ENCODE measurements around the gene SPNS2.

GRCh38 chr17:4510618-4510941 is 11.9 kb downstream of the SPNS2 start:
- TF ChIP-seq EZH2 (IDR thresholded peaks at IDR 0.05; ENCODE audit: low read length, unreplicated experiment) (no peak), EZH2phosphoT487 (IDR thresholded peaks at IDR 0.05; ENCODE audit: borderline replicate concordance, low read length) (no peak)
- TF ChIP-seq, protein P1, sequence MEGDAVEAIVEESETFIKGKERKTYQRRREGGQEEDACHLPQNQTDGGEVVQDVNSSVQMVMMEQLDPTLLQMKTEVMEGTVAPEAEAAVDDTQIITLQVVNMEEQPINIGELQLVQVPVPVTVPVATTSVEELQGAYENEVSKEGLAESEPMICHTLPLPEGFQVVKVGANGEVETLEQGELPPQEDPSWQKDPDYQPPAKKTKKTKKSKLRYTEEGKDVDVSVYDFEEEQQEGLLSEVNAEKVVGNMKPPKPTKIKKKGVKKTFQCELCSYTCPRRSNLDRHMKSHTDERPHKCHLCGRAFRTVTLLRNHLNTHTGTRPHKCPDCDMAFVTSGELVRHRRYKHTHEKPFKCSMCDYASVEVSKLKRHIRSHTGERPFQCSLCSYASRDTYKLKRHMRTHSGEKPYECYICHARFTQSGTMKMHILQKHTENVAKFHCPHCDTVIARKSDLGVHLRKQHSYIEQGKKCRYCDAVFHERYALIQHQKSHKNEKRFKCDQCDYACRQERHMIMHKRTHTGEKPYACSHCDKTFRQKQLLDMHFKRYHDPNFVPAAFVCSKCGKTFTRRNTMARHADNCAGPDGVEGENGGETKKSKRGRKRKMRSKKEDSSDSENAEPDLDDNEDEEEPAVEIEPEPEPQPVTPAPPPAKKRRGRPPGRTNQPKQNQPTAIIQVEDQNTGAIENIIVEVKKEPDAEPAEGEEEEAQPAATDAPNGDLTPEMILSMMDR (conservative IDR thresholded peaks at IDR 0.05; ENCODE audit: low read depth, low read length): no peak
